Trophoblast cell (in vitro differentiated cells and primary cell): ENCODE measurements around the gene OCRL.

Source experiments
- DNase-seq, 2 donors: peaks; one replicate each; pipeline ENCODE4 v3.0.0-alpha.2; 2016
- H2AFZ ChIP-seq: 2 replicates; pipeline ENCODE4 v1.6.1; 2013; ENCODE audit warnings: low read length, moderate library complexity, mild to moderate bottlenecking; ENCODE audit not compliant: insufficient read depth, poor library complexity
- H2AK5ac ChIP-seq: 2 replicates; pipeline ENCODE4 v1.6.1; 2013; ENCODE audit warnings: mild to moderate bottlenecking, low read length
- H2BK120ac ChIP-seq: 2 replicates; pipeline ENCODE4 v1.6.1; 2013; ENCODE audit warnings: low read length, mild to moderate bottlenecking, moderate library complexity; ENCODE audit not compliant: insufficient read depth, poor library complexity
- H2BK12ac ChIP-seq: 2 replicates; pipeline ENCODE4 v1.6.1; 2013; ENCODE audit warnings: mild to moderate bottlenecking, low read length, moderate library complexity
- H2BK5ac ChIP-seq: 2 replicates; pipeline ENCODE4 v1.6.1; 2013; ENCODE audit warnings: low read length, low read depth, moderate library complexity, mild to moderate bottlenecking; ENCODE audit not compliant: poor library complexity
- H3K14ac ChIP-seq: 2 replicates; pipeline ENCODE4 v1.6.1; 2013; ENCODE audit warnings: mild to moderate bottlenecking, low read length
- H3K18ac ChIP-seq: 2 replicates; pipeline ENCODE4 v1.6.1; 2013; ENCODE audit warnings: mild to moderate bottlenecking, low read length
- H3K23ac ChIP-seq: 2 replicates; pipeline ENCODE4 v1.6.1; 2013; ENCODE audit warnings: low read length
- H3K27ac ChIP-seq: 2 replicates; pipeline ENCODE4 v1.5.1; 2013; ENCODE audit warnings: low read depth, mild to moderate bottlenecking, inconsistent platforms, low read length, moderate library complexity
- H3K27me3 ChIP-seq: 2 replicates; pipeline ENCODE4 v1.6.1; 2013; ENCODE audit warnings: inconsistent platforms, mild to moderate bottlenecking, low read length, moderate library complexity; ENCODE audit not compliant: insufficient read depth
- H3K36me3 ChIP-seq, 2 experiments: 1 replicate in 1 of 2; 2 replicates in 1 of 2; pipeline ENCODE4 v1.6.1; 2013; ENCODE audit warnings: low read length in 2 of 2, mild to moderate bottlenecking in 2 of 2, moderate library complexity in 1 of 2; ENCODE audit not compliant: insufficient read depth in 2 of 2, control insufficient read depth in 1 of 2
- H3K4ac ChIP-seq: 2 replicates; pipeline ENCODE4 v1.6.1; 2013; ENCODE audit warnings: low read depth, mild to moderate bottlenecking, low read length, moderate library complexity
- H3K4me1 ChIP-seq, 2 experiments: 1 replicate in 1 of 2; 2 replicates in 1 of 2; pipeline ENCODE4 v1.6.1; 2013; ENCODE audit warnings: low read length in 2 of 2, mild to moderate bottlenecking in 2 of 2, moderate library complexity in 1 of 2; ENCODE audit not compliant: insufficient read depth in 2 of 2, control insufficient read depth in 1 of 2
- H3K4me2 ChIP-seq: 2 replicates; pipeline ENCODE4 v1.6.1; 2013; ENCODE audit warnings: inconsistent platforms, mild to moderate bottlenecking, low read length, moderate library complexity
- H3K4me3 ChIP-seq: 2 replicates; pipeline ENCODE4 v1.5.1; 2013; ENCODE audit warnings: mild to moderate bottlenecking, low read depth, low read length, inconsistent platforms
- H3K79me1 ChIP-seq: one replicate; pipeline ENCODE4 v1.6.1; 2013; ENCODE audit warnings: low read length
- H3K79me2 ChIP-seq: 2 replicates; pipeline ENCODE4 v1.6.1; 2013; ENCODE audit warnings: low read length, mild to moderate bottlenecking; ENCODE audit not compliant: control insufficient read depth, insufficient read depth, poor library complexity
- H3K9ac ChIP-seq: 2 replicates; pipeline ENCODE4 v1.6.1; 2013; ENCODE audit warnings: mild to moderate bottlenecking, low read length
- H3K9me3 ChIP-seq: 2 replicates; pipeline ENCODE4 v1.6.1; 2013; ENCODE audit warnings: low read depth, mild to moderate bottlenecking, control low read depth, inconsistent platforms, low read length; ENCODE audit not compliant: insufficient read depth
- H4K12ac ChIP-seq: 2 replicates; pipeline ENCODE4 v1.6.1; 2013; ENCODE audit warnings: low read depth, mild to moderate bottlenecking, low read length, moderate library complexity
- H4K8ac ChIP-seq: 2 replicates; pipeline ENCODE4 v1.6.1; 2013; ENCODE audit warnings: low read depth, mild to moderate bottlenecking, low read length, moderate library complexity
- H4K91ac ChIP-seq: one replicate; pipeline ENCODE4 v1.6.1; 2013; ENCODE audit warnings: low read depth, mild to moderate bottlenecking, low read length, moderate library complexity
- WGBS: extraction: QIAGEN DNeasy Blood & Tissue Kit; methylation state at CpG from one replicate; pipeline ENCODE4 v1.1.7; 2013; ENCODE audit warnings: missing lambda C conversion rate; ENCODE audit not compliant: insufficient read length, insufficient coverage; ENCODE audit errors: extremely low coverage; 5-methylcytosine and 5-hydroxymethylcytosine counted together

Gene OCRL

GRCh38 chrX:129637217-129638109, 97.4 kb downstream of the OCRL start:
- H3K4me2 ChIP-seq, result no peak overlapping the region
- H2BK120ac ChIP-seq, result no peak overlapping the region
- H3K79me2 ChIP-seq, result no peaks in the 10 kb centered on the region
- WGBS, result no CpG with 5 or more reads among the region's 13 CpGs
- no peak overlapping the region for H4K8ac ChIP-seq
- no peak overlapping the region for H3K9ac ChIP-seq
- no peak overlapping the region for H2BK5ac ChIP-seq
- H3K23ac ChIP-seq, result no peak overlapping the region
- H3K27ac ChIP-seq, result no peak overlapping the region
- no peak overlapping the region for H2BK12ac ChIP-seq
- H2AFZ ChIP-seq, result no peak overlapping the region
- DNase-seq, result peak; percentile 68 to 83
- H3K18ac ChIP-seq, result no peak overlapping the region
- no peaks in the 10 kb centered on the region for H3K9me3 ChIP-seq
- H3K4me1 ChIP-seq, result peaks cover 0 to 3% of the 10 kb centered on the region in 2 experiments
- no peak overlapping the region for H3K4ac ChIP-seq
- no peaks in the 10 kb centered on the region for H3K27me3 ChIP-seq
- H4K91ac ChIP-seq, result no peak overlapping the region
- no peaks in the 10 kb centered on the region for H3K36me3 ChIP-seq
- no peaks in the 10 kb centered on the region for H3K79me1 ChIP-seq
- H2AK5ac ChIP-seq, result no peak overlapping the region
- no peak overlapping the region for H3K14ac ChIP-seq
- H3K4me3 ChIP-seq, result no peak overlapping the region
- H4K12ac ChIP-seq, result no peak overlapping the region

- no peak overlapping the region for H2AFZ ChIP-seq
- no peak for DNase-seq
These were observed 98.9 kb downstream of the OCRL start for GRCh38 chrX:129638917-129639316.

GRCh38 chrX:129640737-129641136, 100.7 kb downstream of the OCRL start:
- H2BK120ac ChIP-seq, result no peak overlapping the region
- no peaks in the 10 kb centered on the region for H3K36me3 ChIP-seq
- no peak overlapping the region for H3K4me3 ChIP-seq
- H2BK12ac ChIP-seq, result no peak overlapping the region
- no peak overlapping the region for H4K8ac ChIP-seq
- no peaks in the 10 kb centered on the region for H3K4me1 ChIP-seq
- H3K18ac ChIP-seq, result no peak overlapping the region
- no peak overlapping the region for H2AFZ ChIP-seq
- no peak overlapping the region for H3K14ac ChIP-seq
- no peak overlapping the region for H2BK5ac ChIP-seq
- no peaks in the 10 kb centered on the region for H3K9me3 ChIP-seq
- H3K4me2 ChIP-seq, result no peak overlapping the region
- no peak overlapping the region for H2AK5ac ChIP-seq
- no peaks in the 10 kb centered on the region for H3K79me1 ChIP-seq
- H3K9ac ChIP-seq, result no peak overlapping the region
- H3K27ac ChIP-seq, result no peak overlapping the region
- H3K79me2 ChIP-seq, result no peaks in the 10 kb centered on the region
- no CpG with 5 or more reads among the region's 1 CpG for WGBS
- H4K12ac ChIP-seq, result no peak overlapping the region
- no peak overlapping the region for H3K23ac ChIP-seq
- DNase-seq, result no peak
- no peak overlapping the region for H3K4ac ChIP-seq
- no peaks in the 10 kb centered on the region for H3K27me3 ChIP-seq
- no peak overlapping the region for H4K91ac ChIP-seq

More at GRCh38 chrX:129638917-129639316, 98.9 kb downstream of the OCRL start:
- H3K4me3 ChIP-seq, result no peak overlapping the region
- H3K23ac ChIP-seq, result no peak overlapping the region
- no peaks in the 10 kb centered on the region for H3K79me1 ChIP-seq
- no peaks in the 10 kb centered on the region for H3K27me3 ChIP-seq
- H4K12ac ChIP-seq, result no peak overlapping the region
- H3K14ac ChIP-seq, result no peak overlapping the region
- no peak overlapping the region for H3K9ac ChIP-seq
- H3K18ac ChIP-seq, result no peak overlapping the region
- WGBS, result no CpG with 5 or more reads among the region's 8 CpGs
- H3K27ac ChIP-seq, result no peak overlapping the region
- H2BK5ac ChIP-seq, result no peak overlapping the region
- no peak overlapping the region for H2BK120ac ChIP-seq
- no peaks in the 10 kb centered on the region for H3K9me3 ChIP-seq
- no peak overlapping the region for H3K4me2 ChIP-seq
- H3K4ac ChIP-seq, result no peak overlapping the region
- H4K91ac ChIP-seq, result no peak overlapping the region
- H3K36me3 ChIP-seq, result no peaks in the 10 kb centered on the region
- peaks cover 0 to 3% of the 10 kb centered on the region in 2 experiments for H3K4me1 ChIP-seq
- no peak overlapping the region for H4K8ac ChIP-seq
- H2AK5ac ChIP-seq, result no peak overlapping the region
- no peaks in the 10 kb centered on the region for H3K79me2 ChIP-seq
- H2BK12ac ChIP-seq, result no peak overlapping the region

GRCh38 chrX:129641469-129641868, 101.4 kb downstream of the OCRL start:
- H2AK5ac ChIP-seq, result no peak overlapping the region
- no peak overlapping the region for H4K91ac ChIP-seq
- H4K12ac ChIP-seq, result no peak overlapping the region
- no peak for DNase-seq
- no peak overlapping the region for H3K18ac ChIP-seq
- H4K8ac ChIP-seq, result no peak overlapping the region
- no peak overlapping the region for H3K4ac ChIP-seq
- no peak overlapping the region for H3K9ac ChIP-seq
- no peaks in the 10 kb centered on the region for H3K36me3 ChIP-seq
- H3K14ac ChIP-seq, result no peak overlapping the region
- no CpG with 5 or more reads among the region's 3 CpGs for WGBS
- no peak overlapping the region for H3K23ac ChIP-seq
- no peak overlapping the region for H3K4me3 ChIP-seq
- no peak overlapping the region for H2BK5ac ChIP-seq
- no peaks in the 10 kb centered on the region for H3K4me1 ChIP-seq
- H2BK120ac ChIP-seq, result no peak overlapping the region
- H3K4me2 ChIP-seq, result no peak overlapping the region
- H2AFZ ChIP-seq, result no peak overlapping the region
- no peaks in the 10 kb centered on the region for H3K27me3 ChIP-seq
- no peaks in the 10 kb centered on the region for H3K9me3 ChIP-seq
- H3K79me2 ChIP-seq, result no peaks in the 10 kb centered on the region
- no peak overlapping the region for H3K27ac ChIP-seq
- no peaks in the 10 kb centered on the region for H3K79me1 ChIP-seq
- no peak overlapping the region for H2BK12ac ChIP-seq
